Mesenchymal stem cell (in vitro differentiated cells and primary cell): Measurements from ENCODE around the gene KRT23.

ENCODE experiments used
- DNase-seq: peaks from one replicate; pipeline ENCODE4 v3.0.0-alpha.2; 2013
- H2AFZ ChIP-seq: one replicate; pipeline ENCODE4 v1.6.1; 2013; ENCODE audit warnings: low read depth, mild to moderate bottlenecking, control low read depth, inconsistent platforms, low read length, moderate library complexity
- H2AK5ac ChIP-seq: 2 replicates; pipeline ENCODE4 v1.6.1; 2013; ENCODE audit warnings: low read length, moderate library complexity, mild to moderate bottlenecking, inconsistent platforms; ENCODE audit not compliant: severe bottlenecking
- H2BK120ac ChIP-seq: one replicate; pipeline ENCODE4 v1.6.1; 2013; ENCODE audit warnings: low read depth, mild to moderate bottlenecking, inconsistent platforms, low read length, moderate library complexity
- H2BK12ac ChIP-seq, 2 experiments: one replicate each; pipeline ENCODE4 v1.6.1; 2013; ENCODE audit warnings: inconsistent platforms in 2 of 2, low read length in 2 of 2, mild to moderate bottlenecking in 2 of 2, moderate library complexity in 2 of 2, control low read depth in 1 of 2
- H2BK15ac ChIP-seq: one replicate; pipeline ENCODE4 v1.6.1; 2013; ENCODE audit warnings: mild to moderate bottlenecking, low read depth, inconsistent platforms; ENCODE audit not compliant: poor library complexity, severe bottlenecking
- H2BK5ac ChIP-seq: 2 replicates; pipeline ENCODE4 v1.6.1; 2013; ENCODE audit warnings: low read depth, mild to moderate bottlenecking, low read length, control low read depth, inconsistent platforms; ENCODE audit not compliant: poor library complexity, severe bottlenecking
- H3K14ac ChIP-seq, 2 experiments: one replicate each; pipeline ENCODE4 v1.6.1; 2013; ENCODE audit warnings: inconsistent platforms in 2 of 2, low read length in 2 of 2, control low read depth in 1 of 2, mild to moderate bottlenecking in 1 of 2, moderate library complexity in 1 of 2
- H3K18ac ChIP-seq, 2 experiments: one replicate each; pipeline ENCODE4 v1.6.1; 2013; ENCODE audit warnings: inconsistent platforms in 2 of 2, low read length in 2 of 2, control low read depth in 1 of 2, low read depth in 1 of 2, mild to moderate bottlenecking in 1 of 2
- H3K23ac ChIP-seq, 2 experiments: one replicate each; pipeline ENCODE4 v1.6.1; 2013; ENCODE audit warnings: inconsistent platforms in 2 of 2, low read length in 2 of 2, mild to moderate bottlenecking in 2 of 2, moderate library complexity in 2 of 2, control low read depth in 1 of 2
- H3K27ac ChIP-seq: 2 replicates; pipeline ENCODE4 v1.5.1; 2013; ENCODE audit warnings: mild to moderate bottlenecking, moderate library complexity, low read length, control low read depth, inconsistent platforms; ENCODE audit not compliant: poor library complexity, severe bottlenecking
- H3K27me3 ChIP-seq, 2 experiments: 2 replicates each; pipeline versions ENCODE4 v1.6.1 to v1.7.0; 2013; ENCODE audit warnings: low read length in 2 of 2, mild to moderate bottlenecking in 2 of 2, moderate library complexity in 2 of 2, control low read depth in 1 of 2, inconsistent platforms in 1 of 2; ENCODE audit not compliant: control insufficient read depth in 1 of 2, insufficient read depth in 1 of 2
- H3K36me3 ChIP-seq, 2 experiments: 2 replicates each; pipeline versions ENCODE4 v1.6.1 to v1.7.0; 2013; ENCODE audit warnings: low read length in 2 of 2, control low read depth in 1 of 2, inconsistent platforms in 1 of 2, low read depth in 1 of 2, mild to moderate bottlenecking in 1 of 2; ENCODE audit not compliant: insufficient read depth in 2 of 2, control insufficient read depth in 1 of 2
- H3K4ac ChIP-seq, 2 experiments: one replicate each; pipeline ENCODE4 v1.6.1; 2013; ENCODE audit warnings: inconsistent platforms in 2 of 2, low read length in 2 of 2, mild to moderate bottlenecking in 2 of 2, moderate library complexity in 2 of 2, control low read depth in 1 of 2, low read depth in 1 of 2
- H3K4me1 ChIP-seq: 2 replicates; pipeline ENCODE4 v1.6.1; 2013; ENCODE audit warnings: low read depth, low read length, control low read depth; ENCODE audit not compliant: control insufficient read depth, insufficient read depth
- H3K4me2 ChIP-seq: 2 replicates; pipeline ENCODE4 v1.6.1; 2013; ENCODE audit warnings: low read length, mild to moderate bottlenecking, inconsistent platforms; ENCODE audit not compliant: poor library complexity, severe bottlenecking
- H3K4me3 ChIP-seq, 2 experiments: 2 replicates each; pipeline versions ENCODE4 v1.5.1 to v1.7.0; 2013; ENCODE audit warnings: low read length in 2 of 2, mild to moderate bottlenecking in 2 of 2, control low read depth in 1 of 2, low read depth in 1 of 2; ENCODE audit not compliant: insufficient read depth in 1 of 2
- H3K79me1 ChIP-seq: replicated peaks from 2 replicates; pipeline ENCODE4 v1.6.1; 2013; ENCODE audit warnings: mild to moderate bottlenecking, control low read depth, low read length, inconsistent platforms; ENCODE audit not compliant: poor library complexity, severe bottlenecking
- H3K9ac ChIP-seq: 2 replicates; pipeline ENCODE4 v1.7.0; 2013; ENCODE audit warnings: mild to moderate bottlenecking, low read length, moderate library complexity
- H3K9me3 ChIP-seq: 2 replicates; pipeline ENCODE4 v1.7.0; 2013; ENCODE audit warnings: mild to moderate bottlenecking, low read length; ENCODE audit not compliant: control insufficient read depth
- H4K8ac ChIP-seq: one replicate; pipeline ENCODE4 v1.6.1; 2013; ENCODE audit warnings: inconsistent platforms, mild to moderate bottlenecking, low read length, moderate library complexity
- H4K91ac ChIP-seq: one replicate; pipeline ENCODE4 v1.6.1; 2013; ENCODE audit warnings: mild to moderate bottlenecking, low read length, inconsistent platforms
- WGBS: methylation state at CpG from one replicate; pipeline ENCODE4 v1.1.7; 2013; ENCODE audit warnings: mixed read lengths; 5-methylcytosine and 5-hydroxymethylcytosine counted together

KRT23 gene

DNA sequence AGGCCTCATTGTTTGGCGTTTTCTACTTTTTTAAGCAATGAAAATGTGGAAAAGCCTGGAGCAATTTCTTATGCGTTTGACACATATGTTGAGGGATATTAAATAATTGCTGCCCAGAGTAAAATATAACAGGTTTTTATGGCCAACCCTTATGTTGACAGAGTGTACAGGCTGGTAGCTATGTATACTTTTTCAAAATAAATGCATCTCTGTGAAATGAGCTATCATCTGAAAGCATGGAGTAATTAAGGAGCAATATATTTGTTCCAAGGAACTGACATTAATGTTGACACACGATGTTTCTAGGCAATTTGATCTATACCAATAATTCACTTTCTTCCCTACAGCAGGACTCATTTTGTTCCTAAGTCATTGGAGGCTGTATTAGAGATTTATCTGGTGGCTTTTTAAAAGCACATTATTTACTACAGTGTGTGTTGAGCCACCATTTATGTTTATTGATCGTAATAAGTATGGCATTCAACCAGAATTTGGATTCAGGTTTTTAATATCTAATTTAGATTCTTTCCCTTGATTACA lies 40.5 kb downstream of the KRT23 start:
- H2BK5ac ChIP-seq: no peak overlapping the region
- 96% methylated on average over 3 of the region's 4 CpGs for WGBS
- H2AFZ ChIP-seq: no peak overlapping the region
- H2AK5ac ChIP-seq: no peak overlapping the region
- no peak overlapping the region for H4K91ac ChIP-seq
- H3K18ac ChIP-seq: no peak overlapping the region
- no peak overlapping the region for H3K9ac ChIP-seq
- H4K8ac ChIP-seq: no peak overlapping the region
- H2BK120ac ChIP-seq: no peak overlapping the region
- no peaks in the 10 kb centered on the region for H3K9me3 ChIP-seq
- no peak overlapping the region for H2BK15ac ChIP-seq
- no peak overlapping the region for H3K4me2 ChIP-seq
- H3K79me1 ChIP-seq: no peaks in the 10 kb centered on the region
- H3K4me3 ChIP-seq: no peak overlapping the region
- no peak overlapping the region for H2BK12ac ChIP-seq
- H3K36me3 ChIP-seq: no peaks in the 10 kb centered on the region
- no peak overlapping the region for H3K23ac ChIP-seq
- H3K4ac ChIP-seq: no peak overlapping the region
- H3K14ac ChIP-seq: no peak overlapping the region
- H3K4me1 ChIP-seq: peaks cover 5% of the 10 kb centered on the region
- no peak overlapping the region for H3K27ac ChIP-seq
- DNase-seq: no peak
- H3K27me3 ChIP-seq: peaks cover 0 to 19% of the 10 kb centered on the region in 2 experiments

DNA sequence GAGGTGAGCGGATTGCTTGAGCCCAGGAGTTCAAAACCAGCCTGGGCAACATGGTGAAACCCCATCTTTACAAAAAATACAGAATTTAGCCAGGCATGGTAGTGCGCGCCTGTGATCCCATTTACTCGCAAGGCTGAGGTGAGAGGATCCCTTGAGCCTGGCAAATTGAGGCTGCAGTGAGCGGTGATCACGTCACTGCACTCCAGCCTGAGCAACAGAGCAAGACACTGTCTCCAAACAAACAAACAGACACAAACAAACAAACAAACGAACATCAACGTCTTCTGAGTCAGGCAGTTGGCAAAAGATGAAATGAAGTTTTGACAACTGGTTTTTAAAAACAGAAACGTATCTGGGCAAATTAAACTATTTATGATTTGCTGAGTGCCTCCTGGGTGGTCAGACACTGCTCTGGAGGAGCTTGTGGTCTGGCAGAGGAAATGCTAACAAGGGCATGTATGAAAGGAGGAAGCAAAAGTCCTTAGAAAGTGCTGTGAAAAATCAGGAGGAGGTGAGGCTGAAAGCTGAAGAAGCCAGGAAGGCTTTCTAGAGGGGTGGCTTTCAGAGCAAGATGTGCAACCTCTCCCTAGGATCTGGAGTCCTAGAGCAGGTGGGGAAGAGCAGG lies 42.2 kb downstream of the KRT23 start:
- no peak overlapping the region for H2AFZ ChIP-seq
- H3K23ac ChIP-seq: no peak overlapping the region
- no peak for DNase-seq
- no peaks in the 10 kb centered on the region for H3K9me3 ChIP-seq
- peaks cover 0 to 19% of the 10 kb centered on the region in 2 experiments for H3K27me3 ChIP-seq
- H3K27ac ChIP-seq: no peak overlapping the region
- no peak overlapping the region for H4K91ac ChIP-seq
- H4K8ac ChIP-seq: no peak overlapping the region
- H2BK5ac ChIP-seq: no peak overlapping the region
- no peak overlapping the region for H3K4me3 ChIP-seq
- no peak overlapping the region for H3K9ac ChIP-seq
- no peak overlapping the region for H2BK120ac ChIP-seq
- H3K18ac ChIP-seq: no peak overlapping the region
- no peak overlapping the region for H3K4me2 ChIP-seq
- no peak overlapping the region for H2BK15ac ChIP-seq
- H2AK5ac ChIP-seq: peak overlapping the region; percentile 83
- H3K36me3 ChIP-seq: no peaks in the 10 kb centered on the region
- WGBS: 79% methylated on average over 9 of the region's 9 CpGs
- no peaks in the 10 kb centered on the region for H3K79me1 ChIP-seq
- H2BK12ac ChIP-seq: no peak overlapping the region
- H3K4ac ChIP-seq: no peak overlapping the region
- no peak overlapping the region for H3K14ac ChIP-seq
- H3K4me1 ChIP-seq: peaks cover 4% of the 10 kb centered on the region

DNA sequence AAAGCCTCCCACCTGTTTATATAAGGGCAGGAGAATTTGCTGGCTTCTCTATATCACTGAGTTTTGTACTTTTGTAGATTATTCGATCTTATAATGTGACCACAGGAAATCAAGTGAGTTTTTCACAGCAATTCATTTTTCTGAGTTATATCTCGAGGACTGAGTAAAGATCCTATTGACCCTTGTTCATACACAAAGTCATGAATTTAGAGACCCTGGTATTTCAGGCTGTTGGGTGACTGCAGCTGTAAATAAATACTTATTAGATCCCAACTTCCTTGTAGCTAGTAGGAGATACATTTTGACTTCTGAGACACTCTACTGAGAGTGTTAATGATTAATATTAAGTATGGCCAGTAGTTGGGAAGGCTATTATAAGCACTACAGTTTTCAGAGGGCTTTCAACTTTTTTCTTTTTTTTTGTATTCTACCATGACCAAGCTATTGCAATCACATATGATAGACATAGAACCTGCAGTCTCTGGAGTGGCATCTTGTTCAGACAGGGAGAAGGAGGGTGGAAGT lies 49.2 kb downstream of the KRT23 start:
- Histone ChIP-seq H3K4me1 (peaks cover 2% of the 10 kb centered on the region), H3K36me3 (no peaks in the 10 kb centered on the region), H2AK5ac (no peak overlapping the region), H4K8ac (no peak overlapping the region), H2BK5ac (no peak overlapping the region), H3K4me3 (no peak overlapping the region), H3K27me3 (peaks cover 0 to 12% of the 10 kb centered on the region in 2 experiments), H4K91ac (no peak overlapping the region), H2BK12ac (no peak overlapping the region), H2BK120ac (no peak overlapping the region), H3K4me2 (no peak overlapping the region), H3K14ac (no peak overlapping the region), H3K9me3 (no peaks in the 10 kb centered on the region), H3K27ac (peak overlapping the region; percentile 23), H3K4ac (no peak overlapping the region), H2BK15ac (no peak overlapping the region), H3K23ac (no peak overlapping the region), H2AFZ (no peak overlapping the region), H3K79me1 (no peaks in the 10 kb centered on the region), H3K9ac (no peak overlapping the region), H3K18ac (no peak overlapping the region)
- WGBS: 67% methylated on average over 1 of the region's 2 CpGs
- DNase-seq: no peak

DNA sequence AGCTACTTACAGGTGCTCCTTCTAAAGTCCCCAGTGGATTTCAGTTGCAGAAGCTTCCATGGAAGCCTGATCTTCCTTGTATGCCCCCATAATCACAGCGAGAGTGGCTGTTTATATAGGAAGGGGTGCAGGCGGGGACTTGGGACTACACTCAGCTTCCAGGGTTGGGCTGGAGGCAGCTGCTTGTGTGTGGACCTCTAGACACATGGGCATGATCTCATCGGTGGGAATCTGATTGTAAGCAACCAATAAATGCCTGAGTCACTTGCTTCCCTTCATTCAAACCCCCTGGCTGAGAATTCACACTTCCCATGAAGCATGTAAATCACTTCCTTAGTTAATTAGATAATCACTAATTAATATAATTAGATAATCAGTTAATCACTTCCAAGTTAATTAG lies 51.4 kb downstream of the KRT23 start:
- no peak overlapping the region for H2BK120ac ChIP-seq
- H2AFZ ChIP-seq: no peak overlapping the region
- DNase-seq: peak; percentile 7
- H3K4me3 ChIP-seq: no peak overlapping the region
- no peak overlapping the region for H2BK15ac ChIP-seq
- peaks cover 0 to 8% of the 10 kb centered on the region in 2 experiments for H3K27me3 ChIP-seq
- H3K79me1 ChIP-seq: no peaks in the 10 kb centered on the region
- H2BK5ac ChIP-seq: no peak overlapping the region
- no peak overlapping the region for H3K9ac ChIP-seq
- no peak overlapping the region for H3K23ac ChIP-seq
- no peak overlapping the region for H3K18ac ChIP-seq
- H3K4ac ChIP-seq: no peak overlapping the region
- WGBS: 68% methylated on average over 3 of the region's 3 CpGs
- peaks cover 2% of the 10 kb centered on the region for H3K4me1 ChIP-seq
- H2AK5ac ChIP-seq: peak overlapping the region; percentile 65
- no peaks in the 10 kb centered on the region for H3K36me3 ChIP-seq
- no peak overlapping the region for H3K4me2 ChIP-seq
- H3K14ac ChIP-seq: no peak overlapping the region
- no peaks in the 10 kb centered on the region for H3K9me3 ChIP-seq
- no peak overlapping the region for H3K27ac ChIP-seq
- H4K91ac ChIP-seq: no peak overlapping the region
- H4K8ac ChIP-seq: no peak overlapping the region
- no peak overlapping the region for H2BK12ac ChIP-seq
